Progenitor cell of endocrine pancreas (in vitro differentiated cells): ENCODE results near the gene BTBD17. TPM values are rescaled to one million over a fixed set of nuclear protein-coding genes. Genes with fewer than 3 reads are reported as not detected.

Experiments used
- DNase-seq: peaks from one replicate; pipeline ENCODE4 v3.0.0; 2021; ENCODE audit warnings: low spot score; ENCODE audit not compliant: unreplicated experiment
- H3K27ac Mint-ChIP-seq: 2 replicates; pipeline ENCODE4 v1.8.0; 2021; ENCODE audit warnings: mild to moderate bottlenecking, moderate library complexity, mixed read lengths
- H3K27me3 Mint-ChIP-seq: 2 replicates; pipeline ENCODE4 v1.8.0; 2021; ENCODE audit warnings: mixed read lengths
- H3K36me3 Mint-ChIP-seq: 2 replicates; pipeline ENCODE4 v1.8.0; 2022; ENCODE audit warnings: mixed read lengths; ENCODE audit not compliant: insufficient read depth
- H3K4me1 Mint-ChIP-seq: 2 replicates; pipeline ENCODE4 v1.8.0; 2021; ENCODE audit warnings: low read depth, mixed read lengths
- H3K4me3 Mint-ChIP-seq: 2 replicates; pipeline ENCODE4 v1.8.0; 2021; ENCODE audit warnings: low read depth, mild to moderate bottlenecking, moderate library complexity, mixed read lengths
- H3K9me3 Mint-ChIP-seq: 2 replicates; pipeline ENCODE4 v1.8.0; 2021; ENCODE audit warnings: low read depth, mixed read lengths
- total RNA-seq: library from RNA; stranded (reverse); gene quantifications from 2 replicates; pipeline ENCODE4 v1.2.1, GENCODE V29; 2021
- TF ChIP-seq, protein P1 (sequence below): fragments of 200-600 bp; sonication (generic); IDR thresholded peaks from one replicate; pipeline ENCODE4 v1.5.0; 2021; ENCODE audit warnings: antibody characterized with exemption, mild to moderate bottlenecking; ENCODE audit not compliant: unreplicated experiment

The BTBD17 gene
- total RNA-seq, 1 donor from 2014 or later: 3.4 TPM

DNA sequence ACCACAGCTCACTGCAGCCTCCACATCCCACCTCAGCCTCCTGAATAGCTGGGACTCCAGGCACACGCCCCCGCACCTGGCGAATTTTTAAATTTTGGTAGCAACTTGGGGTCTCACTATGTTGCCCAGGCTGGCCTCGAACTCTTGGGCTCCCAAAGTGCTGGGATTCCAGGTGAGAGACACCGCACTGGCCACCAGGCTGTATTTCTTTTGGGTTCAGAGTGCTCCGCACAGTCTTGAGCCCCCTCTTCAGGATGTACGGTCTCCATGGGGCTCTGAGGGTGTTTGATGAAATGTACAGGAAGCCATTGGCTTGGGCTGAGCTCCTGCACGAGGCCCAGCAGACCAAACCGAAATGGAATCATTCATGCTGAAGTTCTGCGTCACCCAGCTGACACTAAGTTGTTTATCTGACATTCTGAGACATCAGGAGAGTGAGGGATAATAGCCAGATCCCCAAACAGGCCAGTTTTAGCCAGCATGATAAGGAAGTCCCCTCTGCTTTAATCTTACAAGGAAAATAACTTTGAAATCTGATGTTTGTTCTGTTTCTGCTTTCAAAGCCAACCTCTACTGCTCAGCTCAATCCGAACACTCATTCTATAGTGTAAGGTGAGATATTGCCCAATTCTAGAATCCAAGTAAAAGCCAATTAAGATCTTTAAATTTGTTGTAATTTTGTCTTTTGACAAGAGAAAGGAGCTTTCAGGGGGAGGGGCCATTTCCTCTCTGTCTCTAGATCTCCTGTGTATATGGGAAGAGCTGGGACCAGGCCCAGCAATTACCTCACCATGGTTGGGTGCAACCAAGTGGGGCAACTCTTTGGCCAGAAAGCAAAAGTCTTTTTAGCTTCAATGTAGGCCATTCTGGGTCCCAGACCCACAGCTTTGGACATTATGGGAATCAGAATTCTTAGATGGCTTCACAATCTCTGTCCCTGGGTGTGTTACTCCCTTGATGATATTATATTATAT is 29.3 kb upstream of the BTBD17 start:
- peaks cover 11% of the 10 kb centered on the region for H3K4me1 Mint-ChIP-seq
- no peak for DNase-seq
- H3K9me3 Mint-ChIP-seq: no peaks in the 10 kb centered on the region
- peaks cover 4% of the 10 kb centered on the region for H3K27me3 Mint-ChIP-seq
- no peaks in the 10 kb centered on the region for H3K36me3 Mint-ChIP-seq
- H3K27ac Mint-ChIP-seq: no peak overlapping the region
- no peak overlapping the region for H3K4me3 Mint-ChIP-seq
- TF ChIP-seq, protein P1, sequence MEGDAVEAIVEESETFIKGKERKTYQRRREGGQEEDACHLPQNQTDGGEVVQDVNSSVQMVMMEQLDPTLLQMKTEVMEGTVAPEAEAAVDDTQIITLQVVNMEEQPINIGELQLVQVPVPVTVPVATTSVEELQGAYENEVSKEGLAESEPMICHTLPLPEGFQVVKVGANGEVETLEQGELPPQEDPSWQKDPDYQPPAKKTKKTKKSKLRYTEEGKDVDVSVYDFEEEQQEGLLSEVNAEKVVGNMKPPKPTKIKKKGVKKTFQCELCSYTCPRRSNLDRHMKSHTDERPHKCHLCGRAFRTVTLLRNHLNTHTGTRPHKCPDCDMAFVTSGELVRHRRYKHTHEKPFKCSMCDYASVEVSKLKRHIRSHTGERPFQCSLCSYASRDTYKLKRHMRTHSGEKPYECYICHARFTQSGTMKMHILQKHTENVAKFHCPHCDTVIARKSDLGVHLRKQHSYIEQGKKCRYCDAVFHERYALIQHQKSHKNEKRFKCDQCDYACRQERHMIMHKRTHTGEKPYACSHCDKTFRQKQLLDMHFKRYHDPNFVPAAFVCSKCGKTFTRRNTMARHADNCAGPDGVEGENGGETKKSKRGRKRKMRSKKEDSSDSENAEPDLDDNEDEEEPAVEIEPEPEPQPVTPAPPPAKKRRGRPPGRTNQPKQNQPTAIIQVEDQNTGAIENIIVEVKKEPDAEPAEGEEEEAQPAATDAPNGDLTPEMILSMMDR: no peak

GRCh38 chr17:74389937-74390679 is 28.4 kb upstream of the BTBD17 start:
- no peaks in the 10 kb centered on the region for H3K36me3 Mint-ChIP-seq
- peaks cover 4% of the 10 kb centered on the region for H3K27me3 Mint-ChIP-seq
- no peaks in the 10 kb centered on the region for H3K9me3 Mint-ChIP-seq
- no peak overlapping the region for H3K4me3 Mint-ChIP-seq
- no peak for DNase-seq
- no peak overlapping the region for H3K27ac Mint-ChIP-seq
- TF ChIP-seq, protein P1: no peak
- peaks cover 11% of the 10 kb centered on the region for H3K4me1 Mint-ChIP-seq

- H3K4me3 Mint-ChIP-seq: no peak overlapping the region
- H3K36me3 Mint-ChIP-seq: no peaks in the 10 kb centered on the region
- DNase-seq: no peak
- TF ChIP-seq, protein P1: no peak
- no peaks in the 10 kb centered on the region for H3K9me3 Mint-ChIP-seq
- peaks cover 4% of the 10 kb centered on the region for H3K27me3 Mint-ChIP-seq
- peak overlapping the region; percentile 69 for H3K27ac Mint-ChIP-seq
- peaks cover 11% of the 10 kb centered on the region for H3K4me1 Mint-ChIP-seq
Observed at GRCh38 chr17:74389084-74389753, 27.6 kb upstream of the BTBD17 start.

GRCh38 chr17:74387365-74388218 is 25.9 kb upstream of the BTBD17 start:
- TF ChIP-seq, protein P1: peak; percentile 20
- peaks cover 11% of the 10 kb centered on the region for H3K4me1 Mint-ChIP-seq
- no peak overlapping the region for H3K4me3 Mint-ChIP-seq
- H3K27me3 Mint-ChIP-seq: peaks cover 4% of the 10 kb centered on the region
- H3K36me3 Mint-ChIP-seq: no peaks in the 10 kb centered on the region
- no peak overlapping the region for H3K27ac Mint-ChIP-seq
- no peaks in the 10 kb centered on the region for H3K9me3 Mint-ChIP-seq
- DNase-seq: no peak
